Gastrocnemius medialis (tissue), 4 donors: ENCODE results near the gene CCDC146. TPM values are rescaled to one million over a fixed set of nuclear protein-coding genes. Genes with fewer than 3 reads are reported as not detected.
"Not testable (repeated sequence)": the region's sequence is repeated elsewhere in the genome, so short reads cannot be mapped to it uniquely, and the experiment has no call there.

Experiments used
- ATAC-seq, 2 donors: fragments of 150-250 bp; one replicate each; pipeline ENCODE4 v1.9.1; 2016
- DNase-seq, 2 donors: peaks; one replicate each; pipeline ENCODE4 v3.0.0-alpha.2; 2019
- H3K27ac ChIP-seq, 4 donors: fragments of 200-600 bp; sonication (generic); 1 replicate in 1 of 4; 2 replicates in 3 of 4; pipeline ENCODE4 v1.5.1; 2016 to 2018; ENCODE audit warnings: mild to moderate bottlenecking in 2 of 4, moderate library complexity in 1 of 4
- H3K27me3 ChIP-seq, 3 donors: fragments of 200-600 bp; sonication (generic) in 2 of 3; 1 replicate in 1 of 3; 2 replicates in 2 of 3; pipeline versions ENCODE4 v1.5.1 to v1.6.0; 2016 to 2019; ENCODE audit warnings: mild to moderate bottlenecking in 1 of 3, moderate library complexity in 1 of 3
- H3K36me3 ChIP-seq, 2 donors: fragments of 200-600 bp; sonication (generic) in 1 of 2; one replicate each; pipeline ENCODE4 v1.5.1; 2017 to 2018
- H3K4me1 ChIP-seq, 2 donors: fragments of 200-600 bp; sonication (generic) in 1 of 2; one replicate each; pipeline ENCODE4 v1.5.1; 2016 to 2017; ENCODE audit warnings: mild to moderate bottlenecking in 2 of 2
- H3K4me3 ChIP-seq, 4 donors: fragments of 200-600 bp; sonication (generic) in 3 of 4; 1 replicate in 1 of 4; 2 replicates in 3 of 4; pipeline ENCODE4 v1.5.1; 2016 to 2019; ENCODE audit warnings: mild to moderate bottlenecking in 2 of 4
- H3K9me3 ChIP-seq, 3 donors: fragments of 200-600 bp; sonication (generic) in 2 of 3; 1 replicate in 1 of 3; 2 replicates in 2 of 3; pipeline ENCODE4 v1.5.1; 2016 to 2019
- CTCF ChIP-seq, 5 experiments: fragments of 450-650 bp in 3 of 5; fragments of 200-600 bp in 2 of 5; sonication (generic) in 2 of 5; IDR thresholded peaks in 4 of 5; conservative IDR thresholded peaks in 1 of 5; 1 replicate in 4 of 5; 2 replicates in 1 of 5; pipeline ENCODE4 v1.5.1; 2016 to 2019; ENCODE audit warnings: antibody characterized with exemption in 5 of 5, mild to moderate bottlenecking in 3 of 5, moderate library complexity in 3 of 5
- POLR2A ChIP-seq, 2 donors: fragments of 450-650 bp; IDR thresholded peaks; one replicate each; pipeline ENCODE4 v1.6.1; 2017; ENCODE audit warnings: antibody characterized with exemption in 2 of 2, mild to moderate bottlenecking in 2 of 2, moderate library complexity in 2 of 2
- in situ Hi-C, 4 donors: fragments of 200-750 bp; cut with MboI; loops; one replicate each; pipeline versions ENCODE4 v1.15.0 to v1.8.0; 2017; ENCODE audit warnings: low sequenced_read_pairs in 4 of 4
- intact Hi-C: fragments of 100-400 bp; cut with DNase I; formaldehyde crosslinking; loops from one replicate; pipeline ENCODE4 v1.15.1; 2023; ENCODE audit warnings: low total_unique reads
- total RNA-seq, 4 donors: library from RNA; depleted of rRNA; stranded (reverse); fragments of >200 nt; gene quantifications; one replicate each; pipeline versions ENCODE4 v1.1.0 to v1.2.3, GENCODE V29; 2016

CCDC146 gene
- total RNA-seq, 4 donors from 2014 or later = 1.4 to 4.3 (median 2.8) TPM

DNA sequence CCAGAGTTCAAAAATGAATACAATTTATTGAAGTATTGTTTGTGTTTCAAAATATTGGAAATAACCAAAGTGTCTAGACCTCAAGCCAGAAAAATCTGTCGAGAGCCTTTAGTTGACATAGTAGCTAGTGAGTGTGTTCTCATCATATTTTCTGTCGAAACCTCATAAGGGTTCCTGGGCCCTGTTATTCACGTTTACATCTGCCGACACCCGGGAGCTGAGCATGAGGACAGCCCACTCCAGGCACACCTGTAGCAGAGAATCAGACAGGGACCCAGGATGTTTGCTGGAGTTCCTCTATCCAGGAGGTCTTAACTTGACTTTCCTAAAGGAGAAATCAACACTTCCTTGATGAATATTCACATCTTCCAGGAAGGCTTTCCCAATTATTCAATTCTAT lies 149.4 kb downstream of the CCDC146 start:
- DNase-seq = no peak
- no peak overlapping the region for H3K27ac ChIP-seq
- no peaks in the 10 kb centered on the region for H3K4me1 ChIP-seq
- H3K9me3 ChIP-seq = no peaks in the 10 kb centered on the region
- in situ Hi-C loops = no loop called here
- no peak for ATAC-seq
- intact Hi-C loops = no loop called here
- H3K27me3 ChIP-seq = no peaks in the 10 kb centered on the region
- TF ChIP-seq POLR2A (IDR thresholded peaks at IDR 0.05) = no peak
- TF ChIP-seq CTCF (IDR thresholded peaks at IDR 0.05 in 4 of 5, conservative IDR thresholded peaks at IDR 0.05 in 1 of 5) = no peak
- peaks cover 0 to 4% of the 10 kb centered on the region in 2 donors for H3K36me3 ChIP-seq
- no peak overlapping the region for H3K4me3 ChIP-seq

GRCh38 chr7:77275663-77276062 lies 153.2 kb downstream of the CCDC146 start:
- DNase-seq, H3K36me3 ChIP-seq, H3K4me1 ChIP-seq, intact Hi-C loops, H3K27me3 ChIP-seq, H3K27ac ChIP-seq, H3K4me3 ChIP-seq, ATAC-seq, H3K9me3 ChIP-seq, in situ Hi-C loops: not testable (repeated sequence)

DNA sequence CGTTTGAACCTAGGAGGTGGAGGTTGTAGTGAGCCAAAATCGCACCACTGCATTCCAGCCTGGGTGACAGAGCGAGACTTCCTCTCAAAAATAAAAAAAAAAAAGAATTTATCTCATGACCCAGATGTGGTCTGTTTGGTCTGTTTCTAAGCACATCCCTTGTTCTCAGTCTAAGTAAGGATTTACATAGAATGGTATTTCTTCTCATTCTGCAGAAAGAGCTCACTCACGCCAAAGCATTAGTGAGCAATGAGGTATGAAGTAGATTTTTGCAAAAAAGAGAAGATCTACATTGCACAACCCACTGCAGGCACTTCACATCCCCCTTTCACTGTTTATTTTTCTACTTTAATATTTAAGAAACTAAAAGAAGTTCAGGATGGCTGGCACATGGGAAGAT lies 153.7 kb downstream of the CCDC146 start:
- DNase-seq (no peak), ATAC-seq (no peak)
- in situ Hi-C loops = no loop called here
- TF ChIP-seq POLR2A (IDR thresholded peaks at IDR 0.05) (no peak), CTCF (IDR thresholded peaks at IDR 0.05 in 4 of 5, conservative IDR thresholded peaks at IDR 0.05 in 1 of 5) (no peak)
- intact Hi-C loops = no loop called here
- Histone ChIP-seq H3K4me1 (no peaks in the 10 kb centered on the region), H3K27ac (no peak overlapping the region), H3K36me3 (peaks cover 0 to 4% of the 10 kb centered on the region in 2 donors), H3K4me3 (no peak overlapping the region), H3K27me3 (no peaks in the 10 kb centered on the region), H3K9me3 (no peaks in the 10 kb centered on the region)

DNA sequence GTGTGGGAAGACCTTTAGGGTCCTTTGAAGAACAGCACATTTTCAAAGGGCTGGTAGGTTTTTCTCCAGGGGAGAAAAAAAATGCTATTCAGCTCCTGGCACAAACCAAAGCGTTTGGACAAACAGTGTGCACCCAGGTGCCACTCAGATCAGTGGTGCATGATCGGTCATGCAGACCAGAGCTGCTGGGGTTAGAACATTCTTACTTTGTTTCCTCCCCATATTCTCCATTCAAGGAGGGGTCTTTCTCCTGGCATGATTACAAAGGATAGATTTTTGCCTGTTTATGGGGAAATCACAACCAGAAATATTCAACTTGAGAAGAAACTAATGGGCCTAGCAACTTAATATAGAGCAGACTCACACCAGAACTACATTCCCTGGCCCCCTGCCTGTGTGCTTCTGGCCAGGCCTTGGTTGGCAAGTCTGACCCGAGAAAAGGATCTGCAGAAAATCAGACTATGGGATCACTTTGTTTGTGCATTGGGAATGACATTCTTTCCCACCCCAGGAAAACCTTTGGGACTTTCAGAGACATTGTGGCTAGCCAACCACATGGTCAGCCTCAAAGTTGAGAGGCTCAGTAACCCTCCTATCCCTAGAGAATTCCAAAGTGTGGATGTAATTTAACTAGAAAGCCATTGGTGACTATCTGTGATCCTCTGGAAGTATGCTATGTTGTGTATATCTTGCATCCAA lies 159.5 kb downstream of the CCDC146 start:
- no peaks in the 10 kb centered on the region for H3K36me3 ChIP-seq
- no peak for DNase-seq
- no peaks in the 10 kb centered on the region for H3K9me3 ChIP-seq
- no peak for ATAC-seq
- H3K27ac ChIP-seq = no peak overlapping the region
- H3K4me3 ChIP-seq = no peak overlapping the region
- intact Hi-C loops = no loop called here
- peaks cover 0 to 7% of the 10 kb centered on the region in 2 donors for H3K4me1 ChIP-seq
- in situ Hi-C loops = no loop called here
- H3K27me3 ChIP-seq = no peaks in the 10 kb centered on the region
- TF ChIP-seq CTCF (IDR thresholded peaks at IDR 0.05 in 4 of 5, conservative IDR thresholded peaks at IDR 0.05 in 1 of 5) (no peak), POLR2A (IDR thresholded peaks at IDR 0.05) (no peak)

DNA sequence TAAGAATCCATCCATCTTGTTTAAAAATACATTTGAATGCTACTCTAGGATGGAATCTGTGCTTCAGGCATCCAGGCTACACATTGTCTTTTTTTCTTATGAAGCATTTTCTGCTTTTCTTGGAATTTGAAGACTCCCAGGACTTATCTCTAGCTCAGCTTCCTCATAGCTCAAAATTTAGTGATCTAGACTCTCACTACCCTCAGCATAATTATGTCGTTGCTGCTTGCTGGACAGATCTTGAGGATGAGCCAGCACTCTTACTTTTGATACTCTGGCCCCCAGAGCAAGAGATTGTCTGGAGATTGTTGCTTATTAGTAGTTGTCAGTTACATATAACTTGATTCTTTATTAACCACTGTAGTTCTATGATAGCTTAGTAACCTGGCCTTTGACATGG lies 160.5 kb downstream of the CCDC146 start:
- intact Hi-C loops (no loop called here), in situ Hi-C loops (no loop called here)
- Histone ChIP-seq H3K4me3 (no peak overlapping the region), H3K36me3 (no peaks in the 10 kb centered on the region), H3K4me1 (peaks cover 0 to 7% of the 10 kb centered on the region in 2 donors), H3K9me3 (no peaks in the 10 kb centered on the region), H3K27me3 (no peaks in the 10 kb centered on the region), H3K27ac (no peak overlapping the region)
- DNase-seq = no peak
- TF ChIP-seq CTCF (IDR thresholded peaks at IDR 0.05 in 4 of 5, conservative IDR thresholded peaks at IDR 0.05 in 1 of 5) = no peak
- no peak for TF ChIP-seq POLR2A (IDR thresholded peaks at IDR 0.05)
- ATAC-seq = no peak
